ENCODE results near the gene RC3H1. TPM values are rescaled to one million over a fixed set of nuclear protein-coding genes. Genes with fewer than 3 reads are reported as not detected.

RC3H1 gene
- total and polyA plus RNA-seq, 2 of the 13 experiments (the other 11 are each of a cell fraction or from before 2014, with no cell fraction given) = 11.2 to 19.6 TPM

- Histone ChIP-seq H4K20me1 (ENCODE audit: insufficient read depth, low read length) (peaks cover 31% of the 10 kb centered on the region), H3K36me3 (replicated peaks in 1 of 2; ENCODE audit: control insufficient read depth in 1 of 2, insufficient read depth in 2 of 2, low read length in 2 of 2) (no peaks in the 10 kb centered on the region), H3K79me2 (ENCODE audit: insufficient read depth, low read length) (peaks cover 40% of the 10 kb centered on the region), H3K9ac (ENCODE audit: insufficient read depth, low read depth, low read length) (peak overlapping the region; percentile 97), H3K4me1 (ENCODE audit: insufficient read depth, low read length) (peaks cover 37% of the 10 kb centered on the region), H3K9me3 (ENCODE audit: low read length) (no peaks in the 10 kb centered on the region), H3K4me3 (replicated peaks in 1 of 3; ENCODE audit: insufficient read depth in 1 of 3, low read depth in 2 of 3, low read length in 3 of 3) (peak overlapping the region; percentile 75 to 97 (median 93)), H3K4me2 (ENCODE audit: low read depth, low read length) (peak overlapping the region; percentile 81), H2AFZ (ENCODE audit: low read length) (peak overlapping the region; percentile 51), H3K27ac (ENCODE audit: extremely low read length, insufficient read depth, low read length) (peak overlapping the region; percentile 84), H3K27me3 (ENCODE audit: control insufficient read depth in 1 of 2, insufficient read depth in 2 of 2, low read length in 2 of 2) (no peaks in the 10 kb centered on the region; a peak in 1 of 5 replicates)
- DNase-seq (ENCODE audit: low spot score) (no peak), ATAC-seq (no peak), FAIRE-seq (no peak)
- TF ChIP-seq KDM6A (CRISPR knock-in tag; IDR thresholded peaks at IDR 0.05; ENCODE audit: low read depth) (no peak), ZNF878 (CRISPR knock-in tag; IDR thresholded peaks at IDR 0.05) (no peak), ZNF773 (CRISPR knock-in tag; IDR thresholded peaks at IDR 0.05; ENCODE audit: borderline replicate concordance) (no peak), MLX (CRISPR knock-in tag; IDR thresholded peaks at IDR 0.05) (no peak), DPF2 (CRISPR knock-in tag; IDR thresholded peaks at IDR 0.05; ENCODE audit: borderline replicate concordance, low read depth) (no peak), ATRX (CRISPR knock-in tag; IDR thresholded peaks at IDR 0.05; ENCODE audit: borderline replicate concordance) (no peak), EHMT2 (IDR thresholded peaks at IDR 0.05; ENCODE audit: borderline replicate concordance, low read depth, low read length) (no peak), MTA3 (CRISPR knock-in tag; IDR thresholded peaks at IDR 0.05) (no peak), PTBP1 (IDR thresholded peaks at IDR 0.05; ENCODE audit: low read depth, low read length, poor library complexity, severe bottlenecking) (no peak), ZNF513 (CRISPR knock-in tag; conservative IDR thresholded peaks at IDR 0.05) (no peak), ZFP41 (CRISPR knock-in tag; IDR thresholded peaks at IDR 0.05; ENCODE audit: borderline replicate concordance) (no peak), SMAD9 (CRISPR knock-in tag; IDR thresholded peaks at IDR 0.05) (no peak)
- CTCF ChIA-PET (ENCODE audit: low intra/inter-chr PET ratio, low total read pairs) = no interaction called here
- POLR2A ChIA-PET = interaction anchor here (0.9 to 1.5 kb wide), 9 partner anchors 8 to 154 kb away, joined by 3 to 9 read pairs (median 3); partner anchors contain the start of genes SERPINC1 and ZBTB37
- in situ Hi-C loops (cut with HindIII; ENCODE audit: extremely low pct_ligation_motif_present, low pct_unique_long_range_greater_than_20kb) = no loop called here
- no TSS peak for BruUV-seq (replicated peaks)
- WGBS (ENCODE audit: low lambda C conversion rate) = 5% methylated on average over 4 of the region's 4 CpGs
- intact Hi-C loops (cut with micrococcal nuclease; ENCODE audit: unreplicated experiment) = loop anchor here (2.0 to 10.0 kb wide), 3 partner anchors 52 to 154 kb away; partner anchors contain the start of genes RABGAP1L and ZBTB37
These were observed 770 bp upstream of the RC3H1 start for GRCh38 chr1:174022976-174023277.

All from HepG2 (cell line).